Measurements from ENCODE around the gene CHD6.

The CHD6 gene

DNA sequence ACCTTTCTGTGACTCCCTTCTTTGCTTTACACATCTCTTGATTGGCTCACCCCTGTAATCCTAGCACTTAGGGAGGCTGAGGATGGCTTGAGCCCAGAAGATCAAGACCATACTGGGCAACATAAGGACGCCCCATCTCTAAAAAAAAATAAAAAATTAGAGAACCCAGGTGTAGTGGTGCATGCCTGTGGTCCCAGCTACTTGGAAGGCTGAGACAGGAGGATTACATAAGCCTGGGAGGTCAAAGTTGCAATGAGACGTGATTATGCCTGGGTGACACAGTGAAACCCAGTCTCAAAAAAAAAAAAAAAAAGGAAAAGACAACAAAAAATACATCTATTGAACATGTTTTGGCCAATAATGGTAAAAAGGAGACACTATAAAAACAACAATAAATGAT lies 37.8 kb downstream of the CHD6 start:
- no peak for DNase-seq (ENCODE audit: low spot score)

GRCh38 chr20:41577129-41578009 lies 40.8 kb downstream of the CHD6 start:
- no peak for DNase-seq (ENCODE audit: low spot score)

DNA sequence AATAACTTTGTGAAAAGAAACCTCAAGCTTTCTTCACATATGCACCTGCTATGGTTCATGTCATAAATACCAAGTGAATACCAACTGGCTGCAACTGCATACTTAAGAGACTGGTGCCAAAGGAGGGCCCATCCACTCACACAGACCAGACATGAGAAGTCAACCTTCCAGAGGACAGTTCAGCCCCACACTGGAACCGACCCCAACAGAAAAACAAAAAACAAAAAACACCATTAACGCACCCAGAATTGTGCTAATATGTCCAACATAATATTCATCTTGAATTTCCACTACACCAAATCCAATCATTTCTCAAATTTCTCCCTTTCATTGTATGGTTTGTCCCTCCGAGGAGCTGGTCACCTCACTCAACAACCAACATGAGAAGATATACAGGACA lies 42.8 kb downstream of the CHD6 start:
- DNase-seq (ENCODE audit: low spot score): no peak

DNA sequence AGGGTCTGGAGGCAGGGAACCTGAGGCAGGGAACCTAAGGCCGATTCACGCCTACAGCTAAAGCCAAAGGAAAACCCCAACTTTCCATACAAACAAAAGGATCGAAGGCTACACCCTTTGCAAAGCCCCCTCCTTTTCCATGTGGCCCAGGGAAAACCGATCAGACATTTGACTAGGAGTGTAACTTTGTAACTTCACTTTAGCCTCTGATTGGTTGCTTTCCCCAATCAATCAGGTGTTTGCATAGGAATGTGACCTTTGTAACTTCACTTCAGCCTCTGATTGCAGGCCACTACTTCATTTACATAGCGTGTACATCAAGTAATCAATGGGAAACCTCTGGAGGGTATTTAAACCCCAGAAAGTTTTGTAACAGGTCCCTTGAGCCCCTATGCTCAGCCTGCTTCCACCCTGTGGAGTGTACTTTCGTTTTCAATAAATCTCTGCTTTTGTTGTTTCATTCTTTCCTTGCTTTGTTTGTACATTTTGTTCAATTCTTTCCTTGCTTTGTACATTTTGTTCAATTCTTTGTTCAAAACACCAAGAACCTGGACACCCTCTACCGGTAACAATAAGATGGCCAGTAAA lies 43.3 kb downstream of the CHD6 start:
- DNase-seq (ENCODE audit: low spot score): no peak

GRCh38 chr20:41573955-41574354 lies 44.2 kb downstream of the CHD6 start:
- DNase-seq (ENCODE audit: low spot score): no peak

DNA sequence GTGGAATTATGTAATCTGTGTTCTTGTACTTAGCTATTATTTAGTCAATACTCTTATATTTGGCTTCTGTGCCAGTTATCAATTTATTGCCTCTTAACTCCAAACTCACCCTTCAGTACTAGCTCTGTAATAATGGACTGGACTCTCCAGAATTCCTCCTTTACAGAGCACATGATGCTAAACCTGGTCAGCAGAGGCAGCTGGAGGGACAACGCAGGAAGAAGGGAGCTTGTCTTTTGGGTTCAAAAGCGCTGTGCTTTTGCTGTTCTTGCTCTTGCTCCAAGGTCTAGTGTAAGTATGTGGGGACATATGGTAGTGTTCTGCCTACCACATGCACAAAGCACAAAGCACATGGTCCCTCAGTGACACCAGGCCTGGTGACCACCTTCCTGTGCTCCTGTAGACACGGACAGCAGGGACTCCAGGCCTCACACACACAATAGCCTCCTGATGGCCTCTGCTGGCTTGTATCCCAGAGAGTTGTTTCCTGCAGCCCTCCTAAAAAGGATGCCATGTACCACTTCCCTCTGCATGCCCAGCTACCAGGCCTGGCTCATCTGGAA lies 46.1 kb downstream of the CHD6 start:
- no peak for DNase-seq (ENCODE audit: low spot score)

DNA sequence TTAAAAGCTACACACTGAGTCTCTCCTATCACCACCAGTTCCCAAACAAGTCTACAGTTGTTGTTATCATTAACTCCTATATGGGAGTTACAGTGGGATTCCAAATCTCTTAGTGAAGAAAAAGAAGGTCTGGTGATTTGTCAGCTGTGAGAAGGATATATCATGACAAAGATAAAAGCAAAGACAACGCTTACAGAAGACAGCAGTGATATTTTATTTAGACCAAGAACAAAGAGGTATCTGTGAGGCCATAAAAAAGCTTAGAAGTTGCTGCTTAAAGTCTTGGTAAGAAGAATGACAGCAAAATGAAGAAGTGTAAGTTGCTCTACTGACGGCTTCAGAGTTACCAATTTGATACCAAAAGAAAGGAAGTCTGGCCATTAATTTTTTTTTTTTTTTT lies 47.2 kb downstream of the CHD6 start:
- no peak for DNase-seq (ENCODE audit: low spot score)

DNA sequence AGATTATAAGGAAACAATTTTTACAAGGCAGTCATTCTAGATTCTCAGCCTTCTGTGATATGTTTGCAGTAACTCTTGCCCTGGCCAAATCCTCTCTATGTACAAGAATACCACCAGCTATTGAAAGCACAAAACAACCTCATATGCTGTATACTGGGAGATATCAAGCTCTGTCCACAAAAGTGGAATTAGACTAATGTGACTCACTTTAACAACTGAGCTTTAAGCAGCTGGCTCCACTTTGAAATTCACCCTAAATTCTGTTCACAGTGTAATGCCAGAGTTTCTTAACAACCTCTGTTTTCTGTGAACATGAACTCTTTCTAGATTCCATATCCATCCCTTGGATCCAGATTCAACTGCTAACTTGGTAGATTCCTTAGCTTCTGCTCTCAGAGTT lies 47.6 kb downstream of the CHD6 start:
- no peak for DNase-seq (ENCODE audit: low spot score)

- no peak for DNase-seq (ENCODE audit: low spot score)
Measured at GRCh38 chr20:41567615-41568014, 50.6 kb downstream of the CHD6 start.

- no peak for DNase-seq (ENCODE audit: low spot score)
Measured at GRCh38 chr20:41566896-41567527, 51.2 kb downstream of the CHD6 start.

GRCh38 chr20:41563087-41563486 lies 55.1 kb downstream of the CHD6 start:
- no peak for DNase-seq (ENCODE audit: low spot score)

GRCh38 chr20:41560970-41561369 lies 57.2 kb downstream of the CHD6 start:
- no peak for DNase-seq (ENCODE audit: low spot score)

GRCh38 chr20:41559658-41560057 lies 58.5 kb downstream of the CHD6 start:
- DNase-seq (ENCODE audit: low spot score): no peak

GRCh38 chr20:41553142-41553879 lies 64.9 kb downstream of the CHD6 start:
- DNase-seq (ENCODE audit: low spot score): no peak

DNA sequence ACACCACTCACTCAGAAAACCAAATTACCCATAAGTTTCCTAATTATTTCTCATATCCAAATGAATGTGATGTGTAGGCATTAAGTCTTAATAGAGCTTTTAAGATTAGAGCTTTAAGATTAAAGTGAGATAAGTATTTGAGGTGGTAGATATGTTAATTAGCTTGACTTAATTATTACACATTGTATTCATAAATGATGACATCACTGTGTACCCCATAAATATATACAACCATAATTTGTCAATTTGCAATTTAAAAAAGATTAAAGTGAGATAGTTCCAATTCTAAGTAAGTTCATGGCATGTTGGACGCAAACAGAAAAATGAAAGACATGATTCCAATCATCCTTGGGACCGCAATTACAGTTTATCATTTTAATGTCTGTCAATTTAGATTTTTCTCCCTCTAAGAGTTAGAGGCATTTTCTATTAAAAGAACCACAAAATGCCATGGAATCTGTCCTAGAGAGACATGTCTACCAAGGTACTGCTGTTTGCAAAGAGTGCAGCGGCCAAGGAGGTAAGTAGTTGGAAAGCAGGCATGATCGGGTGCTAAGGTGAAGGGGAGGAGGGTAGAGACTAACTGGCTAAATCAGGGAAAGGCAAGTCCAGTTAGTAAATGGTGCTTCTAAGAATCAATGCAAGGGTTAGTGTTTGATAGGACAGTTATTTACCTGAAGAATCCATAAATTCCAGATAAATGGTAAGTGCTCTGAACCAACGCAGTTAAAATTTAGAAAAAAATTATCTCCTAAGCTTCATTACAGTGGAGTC lies 65.7 kb downstream of the CHD6 start:
- DNase-seq (ENCODE audit: low spot score): no peak

DNA sequence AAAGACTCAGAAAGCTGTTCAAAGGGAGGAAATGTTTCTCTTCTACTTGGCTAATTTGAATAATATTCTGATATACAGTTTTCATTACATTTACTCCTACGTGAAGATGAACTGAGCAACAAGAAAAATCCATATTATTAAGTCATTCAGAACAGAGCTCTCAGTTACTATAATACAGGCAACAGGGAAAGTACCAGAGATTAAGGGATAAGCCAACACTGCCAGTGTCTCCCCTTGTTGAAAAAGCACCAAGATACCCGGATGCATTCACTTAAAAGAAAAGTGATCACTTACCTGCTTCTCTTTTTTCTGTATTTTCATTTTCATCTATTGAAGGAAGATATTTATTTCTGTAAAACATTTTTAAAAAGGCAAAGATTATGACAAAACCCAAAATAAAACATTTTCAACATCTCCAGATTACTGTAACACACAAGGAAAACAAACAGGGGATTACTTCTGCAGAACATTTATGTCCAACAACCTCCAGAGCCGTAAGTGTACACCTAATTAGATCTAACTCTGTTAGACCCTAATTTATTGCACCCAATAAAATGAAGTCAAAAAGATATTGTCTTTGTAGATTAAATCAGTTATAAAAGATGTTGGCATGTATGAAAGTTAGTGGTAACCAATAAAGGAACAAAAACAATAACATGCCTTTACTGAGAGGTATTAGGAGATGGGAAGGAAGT lies 67.0 kb downstream of the CHD6 start:
- DNase-seq (ENCODE audit: low spot score): no peak

DNA sequence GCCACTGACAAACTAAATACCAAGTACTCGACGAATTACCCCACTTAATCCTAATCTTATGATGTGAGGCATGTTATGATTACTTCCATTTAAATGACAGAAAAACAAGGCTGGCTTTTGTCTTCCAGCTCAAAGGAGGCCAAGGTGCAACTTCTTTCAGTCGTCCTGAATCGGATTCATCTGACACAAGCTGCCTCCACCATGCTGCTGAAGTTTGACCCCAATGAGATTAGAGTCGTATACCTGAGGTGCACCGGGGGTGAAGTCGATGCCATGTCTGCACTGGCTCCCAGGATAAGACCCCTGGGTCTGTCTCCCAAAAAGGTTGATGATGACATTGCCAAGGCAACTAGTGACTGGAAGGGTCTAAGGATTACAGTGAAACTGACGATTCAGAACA lies 71.0 kb downstream of the CHD6 start:
- no peak for DNase-seq (ENCODE audit: low spot score)

GRCh38 chr20:41546535-41546934 lies 71.6 kb downstream of the CHD6 start:
- no peak for DNase-seq (ENCODE audit: low spot score)

GRCh38 chr20:41544472-41544871 lies 73.7 kb downstream of the CHD6 start:
- no peak for DNase-seq (ENCODE audit: low spot score)

GRCh38 chr20:41540918-41541317 lies 77.3 kb downstream of the CHD6 start:
- DNase-seq (ENCODE audit: low spot score): no peak

- no peak for DNase-seq (ENCODE audit: low spot score)
Measured at GRCh38 chr20:41540459-41540858, 77.7 kb downstream of the CHD6 start.

Measured in D341Med (cell line).